SK-N-SH treated with all-trans-retinoic acid at 6 μM for 48 hours (cell line): ENCODE data around the gene ACSS3.

Experiments
- ARNTL ChIP-seq: fragments of 450-650 bp; formaldehyde crosslinking; IDR thresholded peaks from 2 replicates; pipeline ENCODE4 v1.5.0; 2020; ENCODE audit warnings: low read depth, mild to moderate bottlenecking, moderate library complexity, borderline replicate concordance
- OSR1 ChIP-seq: fragments of 250-450 bp; sonication (Bioruptor Pico); IDR thresholded peaks from 2 replicates; pipeline ENCODE4 v1.8.0; 2022; ENCODE audit warnings: moderate library complexity, mild to moderate bottlenecking, inconsistent platforms
- ZFP3 ChIP-seq: fragments of 250-450 bp; sonication (Bioruptor Pico); IDR thresholded peaks from 2 replicates; pipeline ENCODE4 v1.5.0; 2020; ENCODE audit warnings: mild to moderate bottlenecking, moderate library complexity
- ZNF8 ChIP-seq: fragments of 450-650 bp; formaldehyde crosslinking; IDR thresholded peaks from 2 replicates; pipeline ENCODE4 v1.5.0; 2020; ENCODE audit warnings: mild to moderate bottlenecking, moderate library complexity
- TF ChIP-seq, protein P1 (sequence below): fragments of 250-450 bp; sonication (Bioruptor Pico); IDR thresholded peaks from 2 replicates; pipeline ENCODE4 v1.8.0; 2020; ENCODE audit warnings: mild to moderate bottlenecking, moderate library complexity, borderline replicate concordance

DNA sequence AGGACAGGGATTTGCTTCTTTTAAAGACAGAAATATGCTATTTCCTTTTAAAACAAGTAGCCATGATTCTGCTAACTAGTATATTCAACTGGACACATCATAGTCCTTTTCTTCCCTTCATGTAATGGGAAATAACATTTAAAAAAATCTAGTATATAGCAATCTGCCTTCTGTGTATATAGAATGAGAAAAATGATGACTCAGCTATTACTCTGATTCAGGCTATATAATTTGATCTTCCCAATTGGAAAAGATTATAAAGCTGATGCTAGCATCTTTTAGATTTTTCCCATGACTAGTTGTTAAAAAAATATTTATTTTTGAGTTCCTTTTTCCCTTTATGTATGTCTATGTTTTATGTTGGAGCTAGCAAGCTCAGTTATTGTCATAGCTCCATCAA, 86.9 kb downstream of the ACSS3 start:
- TF ChIP-seq, protein P1, sequence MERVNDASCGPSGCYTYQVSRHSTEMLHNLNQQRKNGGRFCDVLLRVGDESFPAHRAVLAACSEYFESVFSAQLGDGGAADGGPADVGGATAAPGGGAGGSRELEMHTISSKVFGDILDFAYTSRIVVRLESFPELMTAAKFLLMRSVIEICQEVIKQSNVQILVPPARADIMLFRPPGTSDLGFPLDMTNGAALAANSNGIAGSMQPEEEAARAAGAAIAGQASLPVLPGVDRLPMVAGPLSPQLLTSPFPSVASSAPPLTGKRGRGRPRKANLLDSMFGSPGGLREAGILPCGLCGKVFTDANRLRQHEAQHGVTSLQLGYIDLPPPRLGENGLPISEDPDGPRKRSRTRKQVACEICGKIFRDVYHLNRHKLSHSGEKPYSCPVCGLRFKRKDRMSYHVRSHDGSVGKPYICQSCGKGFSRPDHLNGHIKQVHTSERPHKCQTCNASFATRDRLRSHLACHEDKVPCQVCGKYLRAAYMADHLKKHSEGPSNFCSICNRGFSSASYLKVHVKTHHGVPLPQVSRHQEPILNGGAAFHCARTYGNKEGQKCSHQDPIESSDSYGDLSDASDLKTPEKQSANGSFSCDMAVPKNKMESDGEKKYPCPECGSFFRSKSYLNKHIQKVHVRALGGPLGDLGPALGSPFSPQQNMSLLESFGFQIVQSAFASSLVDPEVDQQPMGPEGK (CRISPR knock-in tag) = no peak
- TF ChIP-seq ARNTL (CRISPR knock-in tag) = no peak
- TF ChIP-seq OSR1 (CRISPR knock-in tag) = no peak
- TF ChIP-seq ZFP3 (CRISPR knock-in tag) = no peak
- TF ChIP-seq ZNF8 (CRISPR knock-in tag) = no peak
